Natural killer cell (primary cell): Measurements from ENCODE around the gene AFAP1L2. TPM values are rescaled to one million over a fixed set of nuclear protein-coding genes. Genes with fewer than 3 reads are reported as not detected.

Source experiments
- ATAC-seq, 3 donors: fragments of 150-1000 bp in 2 of 3; fragments of 200-7000 bp in 1 of 3; cut with Tn5 transposase; 1 replicate in 1 of 3; 2 replicates in 2 of 3; pipeline ENCODE4 v1.10.0; 2021; ENCODE audit warnings: mild to moderate bottlenecking in 2 of 3, moderate library complexity in 2 of 3
- DNase-seq, 2 donors: peaks; one replicate each; pipeline versions ENCODE4 v3.0.0 to v3.0.0-alpha.2; 2013 to 2021; ENCODE audit warnings: mixed read lengths in 1 of 2
- H3K27ac ChIP-seq: one replicate; pipeline ENCODE4 v1.5.1; 2013; ENCODE audit warnings: mild to moderate bottlenecking, low read length
- H3K27me3 ChIP-seq: one replicate; pipeline ENCODE4 v1.6.1; 2013; ENCODE audit warnings: low read length; ENCODE audit not compliant: control insufficient read depth, insufficient read depth
- H3K36me3 ChIP-seq: one replicate; pipeline ENCODE4 v1.6.1; 2013; ENCODE audit warnings: low read length; ENCODE audit not compliant: control insufficient read depth, insufficient read depth
- H3K4me1 ChIP-seq: one replicate; pipeline ENCODE4 v1.6.1; 2013; ENCODE audit warnings: low read length; ENCODE audit not compliant: control insufficient read depth, insufficient read depth
- H3K4me3 ChIP-seq: one replicate; pipeline ENCODE4 v1.5.1; 2013; ENCODE audit warnings: low read length
- H3K9me3 ChIP-seq: one replicate; pipeline ENCODE4 v1.6.1; 2013; ENCODE audit warnings: low read length; ENCODE audit not compliant: control insufficient read depth, insufficient read depth
- H3K27ac Mint-ChIP-seq, 2 donors: one replicate each; pipeline ENCODE4 v1.8.0; 2022; ENCODE audit warnings: mild to moderate bottlenecking in 2 of 2, mixed read lengths in 2 of 2, moderate library complexity in 1 of 2
- H3K27me3 Mint-ChIP-seq, 2 donors: one replicate each; pipeline ENCODE4 v1.8.0; 2022; ENCODE audit warnings: low read depth in 2 of 2, mixed read lengths in 2 of 2
- H3K36me3 Mint-ChIP-seq: one replicate; pipeline ENCODE4 v1.8.0; 2022; ENCODE audit warnings: mixed read lengths
- H3K4me1 Mint-ChIP-seq, 2 donors: one replicate each; pipeline ENCODE4 v1.8.0; 2022; ENCODE audit warnings: mixed read lengths in 2 of 2
- H3K4me3 Mint-ChIP-seq: one replicate; pipeline ENCODE4 v1.8.0; 2022; ENCODE audit warnings: mild to moderate bottlenecking, moderate library complexity, mixed read lengths
- H3K9me3 Mint-ChIP-seq, 2 donors: one replicate each; pipeline ENCODE4 v1.8.0; 2022; ENCODE audit warnings: mixed read lengths in 2 of 2
- WGBS: methylation state at CpG from one replicate; pipeline ENCODE4 v1.1.7; 2013; ENCODE audit warnings: missing lambda C conversion rate; ENCODE audit not compliant: insufficient coverage; 5-methylcytosine and 5-hydroxymethylcytosine counted together
- intact Hi-C: fragments of 100-400 bp; cut with micrococcal nuclease; formaldehyde crosslinking; loops from one replicate; pipeline ENCODE4 v1.14.2; 2022
- total RNA-seq, 4 donors: library from RNA; stranded (reverse); fragments of 120-200 nt in 1 of 4; gene quantifications; one replicate each; pipeline versions ENCODE4 v1.2.3 to v1.2.4, GENCODE V29; 2013 to 2022
- TF ChIP-seq, protein P1 (sequence below): fragments of 200-600 bp; IDR thresholded peaks from one replicate; pipeline ENCODE4 v1.8.0; 2022; ENCODE audit warnings: antibody characterized with exemption

AFAP1L2 gene
- total RNA-seq, 3 donors from 2014 or later (not counting 1 experiment from before 2014, with no cell fraction given) = 0.66 to 2.8 (median 1.3) TPM

DNA sequence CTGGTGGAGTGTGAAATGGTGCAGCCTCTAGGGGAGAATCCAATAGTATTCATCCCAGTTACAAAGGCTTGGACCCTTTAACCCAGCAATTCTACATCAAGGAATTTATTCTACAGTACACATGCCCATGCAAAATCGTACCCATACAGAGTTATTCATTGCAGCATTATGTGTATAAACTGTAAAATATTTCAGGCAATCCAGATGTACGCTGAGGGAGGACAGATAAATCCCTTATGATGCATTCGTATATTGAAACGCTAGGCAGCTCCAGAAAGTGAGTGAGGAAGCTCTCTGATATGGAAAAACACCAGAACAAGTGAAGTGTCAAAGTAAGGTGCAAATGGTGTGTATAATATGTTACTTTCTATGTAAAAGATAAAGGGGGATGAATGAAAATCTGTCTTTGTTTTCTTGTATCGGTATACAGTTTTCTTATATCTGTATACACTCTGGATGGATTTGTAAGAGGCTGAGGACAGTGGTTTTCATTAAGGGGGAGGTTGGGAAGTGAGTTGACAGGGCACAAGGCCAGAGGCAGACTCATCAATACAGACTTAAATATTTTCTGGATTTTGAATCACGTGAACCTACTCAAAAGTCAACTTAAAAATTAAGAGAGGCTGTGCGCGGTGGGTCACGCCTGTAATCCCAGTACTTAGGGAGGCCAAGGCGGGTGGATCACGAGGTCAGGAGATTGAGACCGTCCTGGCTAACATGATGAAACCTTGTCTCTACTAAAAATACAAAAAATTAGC lies 148.1 kb downstream of the AFAP1L2 start:
- no peaks in the 10 kb centered on the region for H3K36me3 Mint-ChIP-seq
- Histone ChIP-seq H3K36me3 (no peaks in the 10 kb centered on the region), H3K27ac (no peak overlapping the region), H3K9me3 (no peaks in the 10 kb centered on the region), H3K4me3 (no peak overlapping the region), H3K4me1 (no peaks in the 10 kb centered on the region), H3K27me3 (no peaks in the 10 kb centered on the region)
- TF ChIP-seq, protein P1, sequence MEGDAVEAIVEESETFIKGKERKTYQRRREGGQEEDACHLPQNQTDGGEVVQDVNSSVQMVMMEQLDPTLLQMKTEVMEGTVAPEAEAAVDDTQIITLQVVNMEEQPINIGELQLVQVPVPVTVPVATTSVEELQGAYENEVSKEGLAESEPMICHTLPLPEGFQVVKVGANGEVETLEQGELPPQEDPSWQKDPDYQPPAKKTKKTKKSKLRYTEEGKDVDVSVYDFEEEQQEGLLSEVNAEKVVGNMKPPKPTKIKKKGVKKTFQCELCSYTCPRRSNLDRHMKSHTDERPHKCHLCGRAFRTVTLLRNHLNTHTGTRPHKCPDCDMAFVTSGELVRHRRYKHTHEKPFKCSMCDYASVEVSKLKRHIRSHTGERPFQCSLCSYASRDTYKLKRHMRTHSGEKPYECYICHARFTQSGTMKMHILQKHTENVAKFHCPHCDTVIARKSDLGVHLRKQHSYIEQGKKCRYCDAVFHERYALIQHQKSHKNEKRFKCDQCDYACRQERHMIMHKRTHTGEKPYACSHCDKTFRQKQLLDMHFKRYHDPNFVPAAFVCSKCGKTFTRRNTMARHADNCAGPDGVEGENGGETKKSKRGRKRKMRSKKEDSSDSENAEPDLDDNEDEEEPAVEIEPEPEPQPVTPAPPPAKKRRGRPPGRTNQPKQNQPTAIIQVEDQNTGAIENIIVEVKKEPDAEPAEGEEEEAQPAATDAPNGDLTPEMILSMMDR = no peak
- no peaks in the 10 kb centered on the region for H3K4me1 Mint-ChIP-seq
- no peak overlapping the region for H3K4me3 Mint-ChIP-seq
- H3K27ac Mint-ChIP-seq = no peak overlapping the region
- DNase-seq (no peak), ATAC-seq (no peak)
- H3K27me3 Mint-ChIP-seq = peaks cover 0 to 6% of the 10 kb centered on the region in 2 donors
- 86% methylated on average over 11 of the region's 12 CpGs for WGBS
- no peaks in the 10 kb centered on the region for H3K9me3 Mint-ChIP-seq
- intact Hi-C loops = no loop called here

DNA sequence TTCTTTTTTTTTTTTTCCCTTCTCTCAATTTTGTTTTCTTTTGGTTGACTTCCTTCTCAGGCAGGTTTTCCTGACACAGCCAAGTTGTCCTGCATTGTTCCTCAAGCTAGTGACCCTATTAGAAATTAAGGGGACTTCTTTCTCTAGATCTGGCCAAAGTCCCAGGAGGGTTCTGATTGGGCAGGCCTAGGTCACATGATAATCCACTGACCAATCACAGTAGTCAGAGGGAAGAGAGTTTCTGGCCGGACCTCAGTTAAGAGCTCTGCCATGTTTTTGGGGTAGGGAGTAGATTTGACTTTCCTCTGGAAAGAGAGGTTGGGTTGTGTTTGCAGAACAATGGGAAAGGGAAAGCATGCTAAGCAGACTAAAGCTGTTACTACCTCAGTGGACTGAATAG lies 149.1 kb downstream of the AFAP1L2 start:
- ATAC-seq = no peak

DNA sequence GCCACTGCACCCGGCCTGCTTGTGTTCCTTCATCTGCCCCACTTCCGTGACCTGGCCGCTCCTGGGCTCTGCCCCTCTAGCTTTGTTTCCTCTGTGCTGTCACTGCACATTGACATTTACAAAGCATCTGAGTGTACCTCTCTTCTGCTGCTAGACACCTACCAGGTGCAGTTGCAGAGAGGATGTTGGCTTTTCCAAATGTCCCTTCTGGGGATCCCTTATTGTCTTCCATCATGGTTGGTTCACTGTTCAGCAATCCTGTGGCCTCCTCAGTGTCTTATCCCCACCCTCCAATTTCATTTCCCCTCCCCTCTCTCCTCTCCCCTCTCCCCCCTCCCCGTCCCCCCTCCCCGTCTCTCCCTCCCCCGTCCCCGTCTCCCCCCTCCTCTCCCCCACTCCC lies 151.4 kb downstream of the AFAP1L2 start:
- H3K4me1 ChIP-seq = no peaks in the 10 kb centered on the region
- H3K9me3 ChIP-seq = no peaks in the 10 kb centered on the region
- no peak overlapping the region for H3K27ac ChIP-seq
- 94% methylated on average over 3 of the region's 7 CpGs for WGBS
- Mint-ChIP-seq H3K36me3 (no peaks in the 10 kb centered on the region), H3K4me1 (no peaks in the 10 kb centered on the region), H3K27ac (no peak overlapping the region), H3K9me3 (no peaks in the 10 kb centered on the region), H3K27me3 (peaks cover 0 to 4% of the 10 kb centered on the region in 2 donors), H3K4me3 (no peak overlapping the region)
- no peak overlapping the region for H3K4me3 ChIP-seq
- intact Hi-C loops = no loop called here
- no peaks in the 10 kb centered on the region for H3K27me3 ChIP-seq
- no peaks in the 10 kb centered on the region for H3K36me3 ChIP-seq
- DNase-seq (no peak), ATAC-seq (no peak)
- TF ChIP-seq, protein P1 = no peak

More for the DNA sequence above, 149.1 kb downstream of the AFAP1L2 start:
- Mint-ChIP-seq H3K4me1 (no peaks in the 10 kb centered on the region), H3K27me3 (peaks cover 0 to 6% of the 10 kb centered on the region in 2 donors), H3K27ac (no peak overlapping the region), H3K36me3 (no peaks in the 10 kb centered on the region), H3K4me3 (no peak overlapping the region), H3K9me3 (no peaks in the 10 kb centered on the region)
- WGBS = 87% methylated on average over 1 of the region's 1 CpG
- Histone ChIP-seq H3K4me3 (no peak overlapping the region), H3K9me3 (no peaks in the 10 kb centered on the region), H3K27ac (no peak overlapping the region), H3K27me3 (no peaks in the 10 kb centered on the region), H3K36me3 (no peaks in the 10 kb centered on the region), H3K4me1 (no peaks in the 10 kb centered on the region)
- intact Hi-C loops = no loop called here
- TF ChIP-seq, protein P1 = no peak
- DNase-seq = no peak

DNA sequence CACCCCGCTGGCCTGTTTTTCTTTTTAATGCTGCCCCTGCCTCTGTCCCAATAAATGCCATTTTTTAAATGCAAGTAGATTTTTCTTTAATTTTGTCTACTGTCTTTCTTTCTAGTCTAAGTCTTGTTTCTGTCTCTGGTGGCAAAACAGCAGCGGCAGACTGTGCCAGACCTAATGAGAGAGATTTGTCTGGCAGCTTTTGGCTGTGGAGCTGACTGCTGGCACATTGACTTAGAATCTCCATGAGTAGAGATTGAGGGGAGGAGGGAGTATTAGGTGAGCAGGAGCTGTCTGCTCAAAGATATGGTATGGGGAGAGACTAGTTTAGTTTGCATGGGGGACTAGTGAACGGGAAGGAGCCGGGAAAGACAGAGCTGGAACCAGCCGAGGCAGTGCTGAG lies 152.2 kb downstream of the AFAP1L2 start:
- Mint-ChIP-seq H3K9me3 (no peaks in the 10 kb centered on the region), H3K4me3 (no peak overlapping the region), H3K4me1 (no peaks in the 10 kb centered on the region), H3K36me3 (no peaks in the 10 kb centered on the region), H3K27ac (no peak overlapping the region), H3K27me3 (peaks cover 0 to 4% of the 10 kb centered on the region in 2 donors)
- intact Hi-C loops = no loop called here
- DNase-seq (no peak), ATAC-seq (no peak)
- no peak overlapping the region for H3K4me3 ChIP-seq
- WGBS = 95% methylated on average over 5 of the region's 5 CpGs
- TF ChIP-seq, protein P1 = no peak
- H3K4me1 ChIP-seq = no peaks in the 10 kb centered on the region
- no peaks in the 10 kb centered on the region for H3K27me3 ChIP-seq
- no peaks in the 10 kb centered on the region for H3K9me3 ChIP-seq
- no peaks in the 10 kb centered on the region for H3K36me3 ChIP-seq
- H3K27ac ChIP-seq = no peak overlapping the region
